Peyer's patch (tissue), 4 donors: ENCODE measurements around the gene ITIH1. TPM values are rescaled to one million over a fixed set of nuclear protein-coding genes. Genes with fewer than 3 reads are reported as not detected.

Source experiments
- DNase-seq, 3 donors: peaks; one replicate each; pipeline ENCODE4 v3.0.0-alpha.2; 2017 to 2019
- H3K27ac ChIP-seq, 4 donors: fragments of 200-600 bp; sonication (generic); one replicate each; pipeline ENCODE4 v1.5.1; 2016 to 2019
- H3K27me3 ChIP-seq, 2 donors: fragments of 200-600 bp; sonication (generic); one replicate each; pipeline ENCODE4 v1.5.1; 2019
- H3K36me3 ChIP-seq, 3 donors: fragments of 200-600 bp; sonication (generic); one replicate each; pipeline ENCODE4 v1.5.1; 2016 to 2019
- H3K4me1 ChIP-seq, 4 donors: fragments of 200-600 bp; sonication (generic); one replicate each; pipeline ENCODE4 v1.5.1; 2016 to 2019
- H3K4me3 ChIP-seq, 4 donors: fragments of 200-600 bp; sonication (generic); 1 replicate in 3 of 4; 2 replicates in 1 of 4; pipeline ENCODE4 v1.5.1; 2016 to 2019; ENCODE audit warnings: mild to moderate bottlenecking in 1 of 4
- H3K9me3 ChIP-seq, 4 donors: fragments of 200-600 bp; sonication (generic); one replicate each; pipeline ENCODE4 v1.5.1; 2016 to 2019; ENCODE audit warnings: mild to moderate bottlenecking in 1 of 4
- POLR2A ChIP-seq, 2 donors: fragments of 450-650 bp; IDR thresholded peaks; one replicate each; pipeline ENCODE4 v1.5.1; 2017; ENCODE audit warnings: antibody characterized with exemption in 2 of 2, mild to moderate bottlenecking in 2 of 2, moderate library complexity in 2 of 2
- total RNA-seq, 4 donors: library from RNA; depleted of rRNA; stranded (reverse); fragments of >200 nt; gene quantifications; one replicate each; pipeline ENCODE4 v1.1.0, GENCODE V29; 2016
- TF ChIP-seq, protein P1 (sequence below), 6 experiments: fragments of 450-650 bp in 4 of 6; fragments of 200-600 bp in 2 of 6; sonication (generic) in 1 of 6; IDR thresholded peaks; one replicate each; pipeline ENCODE4 v1.5.1; 2017 to 2019; ENCODE audit warnings: antibody characterized with exemption in 6 of 6, mild to moderate bottlenecking in 3 of 6, moderate library complexity in 1 of 6

ITIH1 gene
- total RNA-seq, 4 donors from 2014 or later, result not detected

DNA sequence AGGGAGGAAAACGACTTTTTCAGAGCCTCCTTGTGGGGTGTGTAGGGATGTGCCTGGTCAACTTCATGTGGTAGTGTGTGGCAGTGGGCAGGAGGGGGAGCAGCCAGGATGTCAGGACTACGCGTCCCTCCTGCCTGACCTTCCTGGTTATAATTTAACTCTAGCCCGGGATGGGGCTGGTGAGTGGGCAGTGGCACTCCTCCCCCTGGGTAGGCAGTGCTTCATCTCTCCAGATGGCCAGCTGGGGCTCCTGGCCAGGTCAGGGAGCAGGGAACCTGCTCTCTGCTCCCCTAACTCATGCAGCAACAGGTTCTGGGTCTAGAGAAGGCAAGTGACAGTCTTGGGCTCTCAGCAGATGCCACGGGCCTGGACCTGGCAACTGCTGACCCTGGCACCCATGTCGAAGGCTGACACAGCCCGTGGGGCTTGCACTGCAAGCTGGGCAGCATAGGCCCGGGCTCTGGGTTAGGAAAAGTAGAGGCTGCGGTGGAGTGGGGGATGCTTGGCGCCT is 50.5 kb downstream of the ITIH1 start:
- H3K27me3 ChIP-seq, result no peaks in the 10 kb centered on the region
- TF ChIP-seq, protein P1, sequence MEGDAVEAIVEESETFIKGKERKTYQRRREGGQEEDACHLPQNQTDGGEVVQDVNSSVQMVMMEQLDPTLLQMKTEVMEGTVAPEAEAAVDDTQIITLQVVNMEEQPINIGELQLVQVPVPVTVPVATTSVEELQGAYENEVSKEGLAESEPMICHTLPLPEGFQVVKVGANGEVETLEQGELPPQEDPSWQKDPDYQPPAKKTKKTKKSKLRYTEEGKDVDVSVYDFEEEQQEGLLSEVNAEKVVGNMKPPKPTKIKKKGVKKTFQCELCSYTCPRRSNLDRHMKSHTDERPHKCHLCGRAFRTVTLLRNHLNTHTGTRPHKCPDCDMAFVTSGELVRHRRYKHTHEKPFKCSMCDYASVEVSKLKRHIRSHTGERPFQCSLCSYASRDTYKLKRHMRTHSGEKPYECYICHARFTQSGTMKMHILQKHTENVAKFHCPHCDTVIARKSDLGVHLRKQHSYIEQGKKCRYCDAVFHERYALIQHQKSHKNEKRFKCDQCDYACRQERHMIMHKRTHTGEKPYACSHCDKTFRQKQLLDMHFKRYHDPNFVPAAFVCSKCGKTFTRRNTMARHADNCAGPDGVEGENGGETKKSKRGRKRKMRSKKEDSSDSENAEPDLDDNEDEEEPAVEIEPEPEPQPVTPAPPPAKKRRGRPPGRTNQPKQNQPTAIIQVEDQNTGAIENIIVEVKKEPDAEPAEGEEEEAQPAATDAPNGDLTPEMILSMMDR (IDR thresholded peaks at IDR 0.05), result no peak
- no peak for TF ChIP-seq POLR2A (IDR thresholded peaks at IDR 0.05)

DNA sequence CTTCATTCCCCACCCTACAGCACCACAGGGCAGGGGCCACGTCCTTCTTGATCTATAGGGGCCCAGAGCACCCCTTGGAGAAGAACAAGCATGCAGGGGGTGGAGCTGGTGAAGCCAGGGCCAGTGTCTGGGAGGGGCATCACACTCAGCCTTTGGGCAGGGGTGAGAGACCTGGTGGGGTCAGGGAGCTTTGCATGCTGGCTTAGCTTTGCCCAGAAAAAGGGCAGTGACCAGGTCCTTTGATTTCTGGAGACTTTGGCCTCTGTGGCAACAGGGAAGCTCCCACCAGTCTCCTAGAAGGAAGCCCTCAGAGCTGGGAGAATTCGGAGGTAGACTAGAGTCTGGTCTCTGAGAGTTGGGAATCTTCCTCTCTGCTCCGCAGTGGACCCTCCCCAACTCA is 52.1 kb downstream of the ITIH1 start:
- Histone ChIP-seq H3K9me3 (no peaks in the 10 kb centered on the region), H3K4me1 (no peaks in the 10 kb centered on the region), H3K27me3 (no peaks in the 10 kb centered on the region), H3K36me3 (no peaks in the 10 kb centered on the region), H3K27ac (no peak overlapping the region), H3K4me3 (peak overlapping the region in 1 of 4 donors; percentile 16)
- no peak for DNase-seq
- no peak for TF ChIP-seq POLR2A (IDR thresholded peaks at IDR 0.05)
- TF ChIP-seq, protein P1 (IDR thresholded peaks at IDR 0.05), result no peak

More for the DNA sequence above, 50.5 kb downstream of the ITIH1 start:
- H3K27ac ChIP-seq, result no peak overlapping the region
- H3K9me3 ChIP-seq, result no peaks in the 10 kb centered on the region
- no peaks in the 10 kb centered on the region for H3K36me3 ChIP-seq
- no peaks in the 10 kb centered on the region for H3K4me1 ChIP-seq
- no peak for DNase-seq
- H3K4me3 ChIP-seq, result no peak overlapping the region

DNA sequence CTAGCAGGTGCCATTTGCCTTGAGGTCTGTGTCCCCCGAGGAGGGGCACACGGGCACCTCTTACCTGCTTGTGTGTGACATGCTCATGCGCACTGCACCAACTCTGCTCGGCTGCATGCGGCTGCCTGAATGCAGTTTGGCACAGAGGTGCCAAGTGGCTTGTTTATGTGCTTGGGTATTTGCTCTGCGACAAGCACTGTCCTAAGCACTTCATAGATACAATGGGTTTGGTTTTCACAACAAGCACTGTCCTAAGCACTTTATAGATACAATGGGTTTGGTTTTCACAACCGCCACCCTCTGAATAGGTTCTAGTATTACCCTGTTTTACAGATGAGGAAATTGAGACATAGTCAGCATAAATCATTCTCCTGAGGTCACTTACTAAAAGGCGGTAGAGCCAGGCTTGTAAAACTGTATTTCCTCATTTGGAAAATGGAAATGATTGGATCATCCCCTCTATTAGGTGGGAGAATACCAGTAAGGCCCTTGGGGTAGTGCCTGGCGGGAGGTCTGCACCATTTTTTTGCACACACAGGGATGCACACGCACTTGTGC is 52.6 kb downstream of the ITIH1 start:
- H3K27ac ChIP-seq, result no peak overlapping the region

DNA sequence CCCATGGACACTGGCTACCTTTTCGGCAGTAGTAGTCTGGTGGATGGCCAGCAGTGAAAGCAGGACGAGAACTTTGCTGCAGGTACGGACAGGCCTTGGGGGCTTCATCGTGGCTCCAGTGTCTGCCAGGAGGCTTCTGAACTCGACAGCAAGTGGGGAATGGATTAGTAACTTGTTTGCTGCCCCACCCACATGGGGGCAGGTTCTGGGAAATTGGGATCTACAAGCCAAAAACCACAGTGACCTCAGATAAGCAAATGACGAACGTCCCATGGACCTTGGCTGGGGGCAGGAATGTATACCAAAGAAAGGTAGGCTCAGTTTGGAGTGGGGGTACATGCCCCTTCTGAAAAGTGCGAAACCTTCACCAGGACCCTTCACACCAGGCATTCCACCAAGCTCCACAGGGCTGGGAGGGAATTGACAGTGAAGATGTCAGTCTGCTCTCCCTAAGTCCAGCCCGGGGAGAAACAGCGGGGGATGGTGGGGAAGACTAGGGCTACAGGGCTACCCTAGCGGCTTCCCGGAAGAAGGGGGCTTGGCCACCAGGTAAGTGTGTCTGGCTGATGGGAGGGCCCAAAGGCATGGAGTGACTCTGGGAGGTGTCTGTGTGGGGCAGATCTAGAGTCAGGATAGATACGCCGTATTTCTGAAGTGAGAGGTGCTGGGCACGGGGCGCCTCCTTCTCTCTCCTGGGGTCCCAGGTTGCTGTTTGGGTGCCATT is 53.3 kb downstream of the ITIH1 start, which contains the start of gene ITIH4:
Gene ITIH4, minus strand, starts transcription at position 138 of the 724 bp plus-strand sequence. Its CDS starts 30 bp downstream, at position 108.
- no peaks in the 10 kb centered on the region for H3K9me3 ChIP-seq
- H3K27ac ChIP-seq, result peak within 1 kb of the TSS in 1 of 4 donors; percentile 39
- peaks cover 0 to 6% (median 0%) of the 10 kb centered on the region in 4 donors for H3K4me1 ChIP-seq
- TF ChIP-seq, protein P1 (IDR thresholded peaks at IDR 0.05), result no peak
- no peak for TF ChIP-seq POLR2A (IDR thresholded peaks at IDR 0.05)
- no peak for DNase-seq
- H3K36me3 ChIP-seq, result no peaks in the 10 kb centered on the region
- peak within 1 kb of the TSS in 1 of 4 donors; percentile 19 for H3K4me3 ChIP-seq
- no peaks in the 10 kb centered on the region for H3K27me3 ChIP-seq

More for the DNA sequence above, 52.6 kb downstream of the ITIH1 start:
- Histone ChIP-seq H3K36me3 (no peaks in the 10 kb centered on the region), H3K4me3 (peak overlapping the region in 1 of 4 donors; percentile 16), H3K9me3 (no peaks in the 10 kb centered on the region), H3K4me1 (no peaks in the 10 kb centered on the region), H3K27me3 (no peaks in the 10 kb centered on the region)
- DNase-seq, result no peak
- TF ChIP-seq, protein P1 (IDR thresholded peaks at IDR 0.05), result no peak
- TF ChIP-seq POLR2A (IDR thresholded peaks at IDR 0.05), result no peak

DNA sequence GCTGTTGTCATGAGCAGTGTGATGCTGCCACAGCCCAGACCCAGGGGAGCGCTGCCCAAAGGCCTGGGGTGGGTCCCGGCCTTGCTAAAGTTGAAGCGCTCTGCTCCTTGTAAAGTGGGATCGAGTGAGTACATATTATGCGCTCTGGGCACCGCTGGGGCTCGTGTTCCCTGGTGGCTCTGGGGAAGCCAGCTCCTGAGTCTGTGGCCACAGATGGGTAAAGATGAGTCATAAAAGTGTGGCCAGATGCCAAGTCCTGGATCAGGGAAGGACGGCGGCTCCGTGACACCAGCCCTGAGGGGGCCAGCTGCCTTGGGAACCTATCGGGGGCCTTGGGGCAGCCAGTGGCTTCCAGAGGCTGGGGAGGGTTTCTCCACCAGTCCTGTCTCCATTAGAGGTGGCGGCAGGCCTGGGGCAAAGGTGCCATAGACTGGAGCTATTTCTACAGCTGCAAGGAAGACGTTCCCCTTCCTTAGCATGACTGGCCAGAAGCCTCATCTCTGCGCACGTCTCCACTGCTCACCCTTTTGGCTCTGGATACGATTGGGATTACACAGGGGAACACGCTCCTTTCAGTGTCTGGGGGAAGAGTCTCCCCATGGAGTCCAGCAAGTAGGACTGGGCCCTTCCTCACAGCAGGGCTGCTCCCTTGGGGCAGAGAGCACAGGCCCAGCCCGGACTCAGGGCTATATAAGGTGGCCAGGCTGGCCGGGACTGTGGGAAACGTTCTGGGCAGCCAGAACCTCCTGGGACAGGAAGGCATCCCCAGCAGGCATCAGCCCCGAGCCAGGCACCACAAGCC is 54.3 kb downstream of the ITIH1 start:
- Histone ChIP-seq H3K27ac (peak overlapping the region in 1 of 4 donors; percentile 39), H3K27me3 (no peaks in the 10 kb centered on the region), H3K9me3 (no peaks in the 10 kb centered on the region), H3K4me1 (peaks cover 0 to 6% (median 0%) of the 10 kb centered on the region in 4 donors), H3K4me3 (peak overlapping the region in 1 of 4 donors; percentile 19), H3K36me3 (no peaks in the 10 kb centered on the region)
- peak in 2 of 3 donors; percentile 18 to 60 for DNase-seq
- TF ChIP-seq, protein P1 (IDR thresholded peaks at IDR 0.05), result no peak
- TF ChIP-seq POLR2A (IDR thresholded peaks at IDR 0.05), result no peak
